KOPT-K1 (cell line): ENCODE measurements around the gene CELF2.
A peak's percentile ranks its signal among the peaks of the same experiment; 100 is the strongest.
"Not testable (repeated sequence)": the region's sequence is repeated elsewhere in the genome, so short reads cannot be mapped to it uniquely, and the experiment has no call there.

Experiments used
- H3K27ac ChIP-seq: fragments of 200-600 bp; sonication (generic); 2 replicates; pipeline ENCODE4 v1.5.1; 2016; ENCODE audit warnings: antibody characterized with exemption, mild to moderate bottlenecking, low read depth, low read length; ENCODE audit not compliant: poor library complexity, severe bottlenecking
- H3K36me3 ChIP-seq: fragments of 200-600 bp; sonication (generic); 2 replicates; pipeline ENCODE4 v1.5.1; 2017; ENCODE audit warnings: antibody characterized with exemption, mild to moderate bottlenecking, low read length, moderate library complexity; ENCODE audit not compliant: insufficient read depth
- H3K9me3 ChIP-seq: fragments of 200-600 bp; sonication (generic); 2 replicates; pipeline ENCODE4 v1.5.1; 2017; ENCODE audit warnings: antibody characterized with exemption, low read length, mild to moderate bottlenecking; ENCODE audit not compliant: insufficient read depth, poor library complexity, severe bottlenecking

The CELF2 gene

GRCh38 chr10:11123892-11124291 lies 106.2 kb downstream of the CELF2 start:
- H3K36me3 ChIP-seq, H3K27ac ChIP-seq, H3K9me3 ChIP-seq: not testable (repeated sequence)

GRCh38 chr10:11125004-11125403 lies 107.3 kb downstream of the CELF2 start:
- H3K9me3 ChIP-seq: no peaks in the 10 kb centered on the region
- H3K36me3 ChIP-seq: no peaks in the 10 kb centered on the region
- no peak overlapping the region for H3K27ac ChIP-seq

- not testable (repeated sequence) for H3K36me3 ChIP-seq, H3K9me3 ChIP-seq, H3K27ac ChIP-seq
Measured at GRCh38 chr10:11127017-11127416, 109.3 kb downstream of the CELF2 start.

- Histone ChIP-seq H3K9me3 (no peaks in the 10 kb centered on the region), H3K36me3 (no peaks in the 10 kb centered on the region), H3K27ac (no peak overlapping the region)
Measured at GRCh38 chr10:11131112-11131639, 113.5 kb downstream of the CELF2 start.

GRCh38 chr10:11134411-11134810 lies 116.7 kb downstream of the CELF2 start:
- Histone ChIP-seq H3K27ac (no peak overlapping the region), H3K36me3 (no peaks in the 10 kb centered on the region), H3K9me3 (no peaks in the 10 kb centered on the region)

GRCh38 chr10:11135709-11136108 lies 118.0 kb downstream of the CELF2 start:
- Histone ChIP-seq H3K27ac (no peak overlapping the region), H3K36me3 (no peaks in the 10 kb centered on the region), H3K9me3 (no peaks in the 10 kb centered on the region)

DNA sequence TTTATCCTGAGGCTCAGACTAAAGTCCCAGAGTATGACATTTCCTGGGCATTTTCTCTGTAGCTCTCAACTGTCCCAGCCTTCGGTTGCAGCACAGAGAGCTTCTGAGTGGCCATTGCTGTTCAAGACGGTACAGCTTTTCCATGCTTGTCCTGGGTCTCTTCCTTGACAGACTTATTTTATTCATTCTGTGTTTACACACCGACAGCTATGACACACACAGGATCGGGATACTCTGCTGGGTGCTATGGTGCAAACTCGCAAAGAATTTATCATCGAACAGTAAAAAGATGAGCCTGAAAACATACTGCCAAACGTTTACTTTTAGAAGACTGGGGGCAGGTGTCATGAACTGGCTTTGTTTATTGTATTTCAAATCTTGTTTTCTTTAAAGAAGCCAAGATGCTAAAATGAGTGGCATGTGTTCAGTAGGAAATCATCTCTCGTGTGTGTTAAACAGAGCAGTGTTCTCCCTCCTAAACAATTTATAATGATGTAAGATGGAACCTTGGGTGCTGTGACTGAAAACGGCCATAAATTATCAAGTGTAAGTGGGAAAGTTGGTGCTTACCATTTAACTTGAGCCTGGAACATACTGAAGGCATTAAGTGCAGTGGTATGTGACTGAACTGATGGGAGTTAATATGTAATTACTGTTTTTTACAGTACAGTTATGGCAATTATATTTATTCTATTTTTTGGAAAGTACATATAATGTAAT lies 120.8 kb downstream of the CELF2 start:
- no peaks in the 10 kb centered on the region for H3K9me3 ChIP-seq
- H3K36me3 ChIP-seq: no peaks in the 10 kb centered on the region
- H3K27ac ChIP-seq: no peak overlapping the region

GRCh38 chr10:11140963-11141362 lies 123.3 kb downstream of the CELF2 start:
- Histone ChIP-seq H3K9me3 (no peaks in the 10 kb centered on the region), H3K27ac (peak overlapping the region; percentile 43), H3K36me3 (no peaks in the 10 kb centered on the region)

- Histone ChIP-seq H3K36me3 (no peaks in the 10 kb centered on the region), H3K9me3 (no peaks in the 10 kb centered on the region), H3K27ac (peak overlapping the region; percentile 43)
Measured at GRCh38 chr10:11141571-11142091, 124.0 kb downstream of the CELF2 start.

- no peaks in the 10 kb centered on the region for H3K36me3 ChIP-seq
- no peaks in the 10 kb centered on the region for H3K9me3 ChIP-seq
- H3K27ac ChIP-seq: no peak overlapping the region
Measured at GRCh38 chr10:11142777-11143176, 125.1 kb downstream of the CELF2 start.

- H3K27ac ChIP-seq: no peak overlapping the region
- no peaks in the 10 kb centered on the region for H3K9me3 ChIP-seq
Measured at GRCh38 chr10:11143242-11143641, 125.6 kb downstream of the CELF2 start.

DNA sequence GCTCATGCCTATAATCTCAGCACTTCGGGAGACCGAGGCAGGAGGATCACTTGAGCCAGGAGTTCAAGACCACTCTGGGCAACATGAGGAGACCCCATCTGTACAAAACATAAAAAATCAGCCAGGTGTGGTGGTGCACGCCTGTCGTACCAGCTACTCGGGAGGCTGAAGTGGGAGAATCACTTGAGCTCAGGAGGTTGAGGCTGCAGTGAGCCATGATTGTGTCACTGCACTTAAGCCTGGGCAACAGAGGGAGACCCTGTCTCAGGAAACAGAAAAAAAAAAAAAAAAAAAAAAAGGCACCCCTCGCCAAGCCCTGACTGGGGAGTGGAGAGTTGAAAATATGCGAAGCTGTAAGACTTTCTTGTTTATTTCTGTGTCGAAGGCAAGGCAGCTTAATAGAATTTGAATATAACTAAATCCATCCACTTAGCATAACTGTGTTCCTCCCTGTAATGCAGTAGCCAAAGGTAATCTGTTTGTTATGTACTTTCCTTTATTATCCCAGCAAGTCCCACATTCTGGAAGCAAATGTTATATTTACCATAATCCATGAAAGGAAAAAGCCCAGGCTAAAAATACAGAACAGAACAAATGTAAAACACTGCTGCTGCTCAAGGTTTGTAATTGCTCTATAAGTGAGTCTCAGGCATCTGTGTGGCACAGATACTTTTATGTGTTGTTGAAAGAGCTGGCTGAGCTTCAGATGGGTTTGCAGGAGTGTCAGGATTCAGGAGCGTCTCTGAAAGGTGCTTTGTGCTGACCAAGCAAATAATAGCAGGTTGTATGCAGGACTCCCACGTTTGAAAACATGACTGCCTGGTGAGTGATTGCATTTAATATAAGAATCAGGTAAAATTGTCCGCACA lies 127.2 kb downstream of the CELF2 start:
- no peaks in the 10 kb centered on the region for H3K9me3 ChIP-seq
- H3K36me3 ChIP-seq: no peaks in the 10 kb centered on the region
- H3K27ac ChIP-seq: peak overlapping the region; percentile 87

More at GRCh38 chr10:11143242-11143641, 125.6 kb downstream of the CELF2 start:
- H3K36me3 ChIP-seq: no peaks in the 10 kb centered on the region

GRCh38 chr10:11145495-11145855 lies 127.8 kb downstream of the CELF2 start:
- Histone ChIP-seq H3K27ac (peak overlapping the region; percentile 87), H3K36me3 (no peaks in the 10 kb centered on the region), H3K9me3 (no peaks in the 10 kb centered on the region)

GRCh38 chr10:11146402-11147171 lies 128.9 kb downstream of the CELF2 start:
- Histone ChIP-seq H3K9me3 (no peaks in the 10 kb centered on the region), H3K27ac (peak overlapping the region; percentile 87), H3K36me3 (no peaks in the 10 kb centered on the region)

DNA sequence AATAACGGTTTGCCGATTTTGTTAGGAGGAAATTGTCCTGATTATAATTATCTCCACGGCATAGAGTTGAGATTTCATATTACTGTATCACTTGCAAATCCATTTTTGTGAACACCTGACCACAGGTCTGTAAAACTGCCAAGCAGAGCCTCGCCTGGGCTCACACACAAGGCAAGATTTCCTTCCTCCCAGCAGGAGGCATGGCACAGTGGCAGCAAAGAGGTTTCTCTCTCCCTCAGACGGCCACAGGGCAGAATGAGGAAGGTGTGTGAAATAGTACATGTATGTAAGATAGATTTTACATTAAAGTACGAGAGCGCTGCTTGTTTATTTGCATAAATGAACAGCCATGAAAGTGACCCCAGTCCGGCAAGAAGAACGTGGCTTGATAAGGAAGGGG lies 130.1 kb downstream of the CELF2 start:
- H3K27ac ChIP-seq: peak overlapping the region; percentile 87
- H3K36me3 ChIP-seq: no peaks in the 10 kb centered on the region
- H3K9me3 ChIP-seq: no peaks in the 10 kb centered on the region
